ENCODE results near the gene RNF26.

DNA sequence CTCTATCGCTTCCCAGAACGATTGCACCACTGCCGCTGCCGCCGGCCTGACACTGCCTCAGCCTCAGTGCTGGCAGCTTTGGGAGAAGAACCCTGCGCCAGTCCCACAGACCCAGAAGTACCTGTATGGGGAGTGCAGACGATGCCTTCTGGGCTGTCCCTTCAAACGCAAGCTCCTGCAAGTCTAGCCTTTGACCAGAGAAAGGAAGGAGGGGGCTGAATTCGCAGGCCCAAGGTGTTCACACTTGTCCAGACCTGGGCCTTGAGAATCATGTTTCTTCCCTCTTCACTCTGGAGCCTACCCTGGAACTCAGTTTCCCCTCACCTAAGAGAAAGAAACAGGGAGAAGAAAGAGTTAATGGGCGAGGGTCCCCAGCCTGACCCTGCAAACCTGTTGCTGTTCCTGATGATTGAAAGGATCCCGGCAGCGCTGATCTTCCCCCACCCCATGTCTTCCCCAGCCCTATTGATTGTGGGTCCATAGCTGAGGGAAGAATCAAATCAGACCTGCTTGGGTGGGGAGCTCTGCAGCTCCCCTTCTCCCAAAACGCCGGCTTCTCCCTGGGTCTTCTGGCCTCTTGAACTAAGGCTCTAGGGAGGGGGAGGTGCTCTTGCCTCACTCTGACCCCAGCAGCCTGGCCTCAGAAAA is 16.6 kb upstream of the RNF26 start:
- TF ChIP-seq, protein P1, sequence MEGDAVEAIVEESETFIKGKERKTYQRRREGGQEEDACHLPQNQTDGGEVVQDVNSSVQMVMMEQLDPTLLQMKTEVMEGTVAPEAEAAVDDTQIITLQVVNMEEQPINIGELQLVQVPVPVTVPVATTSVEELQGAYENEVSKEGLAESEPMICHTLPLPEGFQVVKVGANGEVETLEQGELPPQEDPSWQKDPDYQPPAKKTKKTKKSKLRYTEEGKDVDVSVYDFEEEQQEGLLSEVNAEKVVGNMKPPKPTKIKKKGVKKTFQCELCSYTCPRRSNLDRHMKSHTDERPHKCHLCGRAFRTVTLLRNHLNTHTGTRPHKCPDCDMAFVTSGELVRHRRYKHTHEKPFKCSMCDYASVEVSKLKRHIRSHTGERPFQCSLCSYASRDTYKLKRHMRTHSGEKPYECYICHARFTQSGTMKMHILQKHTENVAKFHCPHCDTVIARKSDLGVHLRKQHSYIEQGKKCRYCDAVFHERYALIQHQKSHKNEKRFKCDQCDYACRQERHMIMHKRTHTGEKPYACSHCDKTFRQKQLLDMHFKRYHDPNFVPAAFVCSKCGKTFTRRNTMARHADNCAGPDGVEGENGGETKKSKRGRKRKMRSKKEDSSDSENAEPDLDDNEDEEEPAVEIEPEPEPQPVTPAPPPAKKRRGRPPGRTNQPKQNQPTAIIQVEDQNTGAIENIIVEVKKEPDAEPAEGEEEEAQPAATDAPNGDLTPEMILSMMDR (IDR thresholded peaks at IDR 0.05) = no peak
- no peak for TF ChIP-seq POLR2A (IDR thresholded peaks at IDR 0.05)
